Measurements from ENCODE around the gene SBF2. TPM values are rescaled to one million over a fixed set of nuclear protein-coding genes. Genes with fewer than 3 reads are reported as not detected.
A peak's percentile ranks its signal among the peaks of the same experiment; 100 is the strongest.

Gene SBF2
- total and polyA plus RNA-seq, 2 of the 13 experiments (the other 11 are each of a cell fraction or from before 2014, with no cell fraction given): 24.0 to 45.8 TPM

- TF ChIP-seq ZBTB40 (IDR thresholded peaks at IDR 0.05): no peak
- TF ChIP-seq ZBTB40 (CRISPR knock-in tag; IDR thresholded peaks at IDR 0.05): peak; percentile 47; the same call in 1 of the 2 replicates
- TF ChIP-seq ZNF850 (CRISPR knock-in tag; conservative IDR thresholded peaks at IDR 0.05): no peak
- no peak for TF ChIP-seq THYN1 (CRISPR knock-in tag; IDR thresholded peaks at IDR 0.05; ENCODE audit: borderline replicate concordance, low read depth)
- no peak for TF ChIP-seq RBM39 (IDR thresholded peaks at IDR 0.05; ENCODE audit: low read depth, low read length, poor library complexity, severe bottlenecking)
- TF ChIP-seq RFXAP (CRISPR knock-in tag; IDR thresholded peaks at IDR 0.05; ENCODE audit: borderline replicate concordance): peak; percentile 87; the same call in 1 of the 2 replicates
- TF ChIP-seq ZNF546 (CRISPR knock-in tag; conservative IDR thresholded peaks at IDR 0.05): no peak
- TF ChIP-seq ZNF503 (CRISPR knock-in tag; IDR thresholded peaks at IDR 0.05): peak; percentile 73
- peak; percentile 64; the same call in 1 of the 2 replicates for TF ChIP-seq ZNF772 (CRISPR knock-in tag; IDR thresholded peaks at IDR 0.05)
- TF ChIP-seq CREM (IDR thresholded peaks at IDR 0.05): peak; percentile 74; the same call in 1 of the 2 replicates
- no peak for TF ChIP-seq CREM (CRISPR knock-in tag; IDR thresholded peaks at IDR 0.05)
- TF ChIP-seq ZNF512B (CRISPR knock-in tag; IDR thresholded peaks at IDR 0.05; ENCODE audit: borderline replicate concordance): no peak
Observed at GRCh38 chr11:10326012-10326964, 32.3 kb upstream of the SBF2 start (continued).
